Neural cell (in vitro differentiated cells): Measurements from ENCODE around the gene AKAP8L.

ENCODE experiments used
- CTCF ChIP-seq: fragments of 450-650 bp; IDR thresholded peaks from 2 replicates; pipeline ENCODE4 v1.5.1; 2014; ENCODE audit warnings: antibody characterized with exemption, mild to moderate bottlenecking, moderate library complexity; ENCODE audit not compliant: poor library complexity, severe bottlenecking
- EP300 ChIP-seq: fragments of 450-650 bp; conservative IDR thresholded peaks from 2 replicates; pipeline ENCODE4 v1.6.1; 2014; ENCODE audit warnings: antibody characterized with exemption, mild to moderate bottlenecking, moderate library complexity; ENCODE audit not compliant: poor library complexity, severe bottlenecking
- EZH2 ChIP-seq: fragments of 200-600, 300-800 bp; shearing (Covaris generic), sonication (generic); IDR thresholded peaks from 2 replicates; pipeline ENCODE4 v1.6.1; 2014; ENCODE audit warnings: antibody characterized with exemption, low read length, borderline replicate concordance, mild to moderate bottlenecking; ENCODE audit not compliant: insufficient read depth, poor library complexity, severe bottlenecking
- MXI1 ChIP-seq: fragments of 450-650 bp; conservative IDR thresholded peaks from 2 replicates; pipeline ENCODE4 v1.6.1; 2014; ENCODE audit warnings: antibody characterized with exemption, mild to moderate bottlenecking; ENCODE audit not compliant: poor library complexity, severe bottlenecking
- RAD21 ChIP-seq: fragments of 450-650 bp; conservative IDR thresholded peaks from 2 replicates; pipeline ENCODE4 v1.6.1; 2014; ENCODE audit warnings: antibody characterized with exemption, mild to moderate bottlenecking, moderate library complexity
- REST ChIP-seq: IDR thresholded peaks from 2 replicates; pipeline ENCODE4 v1.6.1; 2012; ENCODE audit warnings: borderline replicate concordance
- SMC3 ChIP-seq: fragments of 450-650 bp; conservative IDR thresholded peaks from 2 replicates; pipeline ENCODE4 v1.6.1; 2014; ENCODE audit warnings: antibody characterized with exemption, mild to moderate bottlenecking, moderate library complexity; ENCODE audit not compliant: poor library complexity

GRCh38 chr19:15453906-15454860, 35.4 kb upstream of the AKAP8L start:
- TF ChIP-seq CTCF, result no peak
- TF ChIP-seq MXI1, result no peak
- no peak for TF ChIP-seq SMC3
- no peak for TF ChIP-seq REST
- no peak for TF ChIP-seq RAD21
- no peak for TF ChIP-seq EP300
- no peak for TF ChIP-seq EZH2
